ENCODE data around the gene PRR14.

DNA sequence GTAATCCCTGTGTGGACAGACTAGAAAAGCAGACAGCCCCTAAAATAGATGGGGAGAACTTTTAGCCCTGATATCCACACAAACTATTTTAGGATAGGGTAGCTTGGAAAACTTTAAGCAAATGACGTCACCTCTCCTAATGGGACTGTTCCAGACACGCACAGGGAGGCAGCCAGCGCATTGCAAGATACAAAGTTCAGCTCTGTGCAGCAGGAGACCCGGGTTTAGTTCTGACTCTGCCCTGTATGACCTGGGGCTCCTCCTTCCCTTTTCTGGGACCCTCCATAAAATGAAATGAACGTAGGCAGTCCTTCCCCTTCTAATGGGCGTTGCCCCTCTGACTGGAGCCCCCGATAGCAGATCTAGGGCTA lies 46.8 kb upstream of the PRR14 start:
- TF ChIP-seq CTCF (IDR thresholded peaks at IDR 0.05; ENCODE audit: low read depth, low read length, missing input control) (no peak), MAX (IDR thresholded peaks at IDR 0.05) (peak; percentile 55), EGR1 (IDR thresholded peaks at IDR 0.05; ENCODE audit: low read depth in 2 of 2) (peak in 1 of 2 donors; percentile 13), YY1 (IDR thresholded peaks at IDR 0.05) (peak; percentile 53)
- TF ChIP-seq, protein P1, sequence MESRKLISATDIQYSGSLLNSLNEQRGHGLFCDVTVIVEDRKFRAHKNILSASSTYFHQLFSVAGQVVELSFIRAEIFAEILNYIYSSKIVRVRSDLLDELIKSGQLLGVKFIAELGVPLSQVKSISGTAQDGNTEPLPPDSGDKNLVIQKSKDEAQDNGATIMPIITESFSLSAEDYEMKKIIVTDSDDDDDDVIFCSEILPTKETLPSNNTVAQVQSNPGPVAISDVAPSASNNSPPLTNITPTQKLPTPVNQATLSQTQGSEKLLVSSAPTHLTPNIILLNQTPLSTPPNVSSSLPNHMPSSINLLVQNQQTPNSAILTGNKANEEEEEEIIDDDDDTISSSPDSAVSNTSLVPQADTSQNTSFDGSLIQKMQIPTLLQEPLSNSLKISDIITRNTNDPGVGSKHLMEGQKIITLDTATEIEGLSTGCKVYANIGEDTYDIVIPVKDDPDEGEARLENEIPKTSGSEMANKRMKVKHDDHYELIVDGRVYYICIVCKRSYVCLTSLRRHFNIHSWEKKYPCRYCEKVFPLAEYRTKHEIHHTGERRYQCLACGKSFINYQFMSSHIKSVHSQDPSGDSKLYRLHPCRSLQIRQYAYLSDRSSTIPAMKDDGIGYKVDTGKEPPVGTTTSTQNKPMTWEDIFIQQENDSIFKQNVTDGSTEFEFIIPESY (IDR thresholded peaks at IDR 0.05), result no peak
- TF ChIP-seq, protein P2, sequence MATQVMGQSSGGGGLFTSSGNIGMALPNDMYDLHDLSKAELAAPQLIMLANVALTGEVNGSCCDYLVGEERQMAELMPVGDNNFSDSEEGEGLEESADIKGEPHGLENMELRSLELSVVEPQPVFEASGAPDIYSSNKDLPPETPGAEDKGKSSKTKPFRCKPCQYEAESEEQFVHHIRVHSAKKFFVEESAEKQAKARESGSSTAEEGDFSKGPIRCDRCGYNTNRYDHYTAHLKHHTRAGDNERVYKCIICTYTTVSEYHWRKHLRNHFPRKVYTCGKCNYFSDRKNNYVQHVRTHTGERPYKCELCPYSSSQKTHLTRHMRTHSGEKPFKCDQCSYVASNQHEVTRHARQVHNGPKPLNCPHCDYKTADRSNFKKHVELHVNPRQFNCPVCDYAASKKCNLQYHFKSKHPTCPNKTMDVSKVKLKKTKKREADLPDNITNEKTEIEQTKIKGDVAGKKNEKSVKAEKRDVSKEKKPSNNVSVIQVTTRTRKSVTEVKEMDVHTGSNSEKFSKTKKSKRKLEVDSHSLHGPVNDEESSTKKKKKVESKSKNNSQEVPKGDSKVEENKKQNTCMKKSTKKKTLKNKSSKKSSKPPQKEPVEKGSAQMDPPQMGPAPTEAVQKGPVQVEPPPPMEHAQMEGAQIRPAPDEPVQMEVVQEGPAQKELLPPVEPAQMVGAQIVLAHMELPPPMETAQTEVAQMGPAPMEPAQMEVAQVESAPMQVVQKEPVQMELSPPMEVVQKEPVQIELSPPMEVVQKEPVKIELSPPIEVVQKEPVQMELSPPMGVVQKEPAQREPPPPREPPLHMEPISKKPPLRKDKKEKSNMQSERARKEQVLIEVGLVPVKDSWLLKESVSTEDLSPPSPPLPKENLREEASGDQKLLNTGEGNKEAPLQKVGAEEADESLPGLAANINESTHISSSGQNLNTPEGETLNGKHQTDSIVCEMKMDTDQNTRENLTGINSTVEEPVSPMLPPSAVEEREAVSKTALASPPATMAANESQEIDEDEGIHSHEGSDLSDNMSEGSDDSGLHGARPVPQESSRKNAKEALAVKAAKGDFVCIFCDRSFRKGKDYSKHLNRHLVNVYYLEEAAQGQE (IDR thresholded peaks at IDR 0.05), result peak; percentile 59
- TF ChIP-seq, protein P3, sequence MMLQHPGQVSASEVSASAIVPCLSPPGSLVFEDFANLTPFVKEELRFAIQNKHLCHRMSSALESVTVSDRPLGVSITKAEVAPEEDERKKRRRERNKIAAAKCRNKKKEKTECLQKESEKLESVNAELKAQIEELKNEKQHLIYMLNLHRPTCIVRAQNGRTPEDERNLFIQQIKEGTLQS (IDR thresholded peaks at IDR 0.05), result peak; percentile 55
